Inferior parietal cortex (tissue), 1 donor: Measurements from ENCODE around the gene TLX1.
A peak's percentile ranks its signal among the peaks of the same experiment; 100 is the strongest.
"Not testable (repeated sequence)": the region's sequence is repeated elsewhere in the genome, so short reads cannot be mapped to it uniquely, and the experiment has no call there.

Source experiments
- DNase-seq: peaks from one replicate; pipeline ENCODE4 v3.0.0-alpha.2; 2016; ENCODE audit errors: extremely low spot score

TLX1 gene

DNA sequence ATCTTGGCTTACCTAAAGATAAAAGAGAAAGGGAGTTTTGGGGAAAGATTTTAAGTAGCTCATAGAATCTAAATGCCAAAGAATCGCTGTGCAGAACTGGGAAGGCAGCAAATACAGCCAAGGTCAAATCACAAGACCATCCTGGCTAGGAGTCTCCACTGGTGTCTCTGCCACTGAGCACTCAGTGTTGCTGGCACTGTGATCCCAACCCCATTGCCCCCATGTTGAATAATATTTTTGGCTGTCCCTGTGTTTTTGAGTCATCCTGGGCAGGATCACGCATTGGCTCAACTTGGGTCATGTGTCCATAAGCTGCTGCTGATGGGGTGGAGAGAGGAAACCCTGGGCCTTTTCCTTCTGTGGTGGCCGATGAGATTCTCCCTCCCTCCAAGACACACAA, 21.2 kb downstream of the TLX1 start:
- DNase-seq = no peak

DNA sequence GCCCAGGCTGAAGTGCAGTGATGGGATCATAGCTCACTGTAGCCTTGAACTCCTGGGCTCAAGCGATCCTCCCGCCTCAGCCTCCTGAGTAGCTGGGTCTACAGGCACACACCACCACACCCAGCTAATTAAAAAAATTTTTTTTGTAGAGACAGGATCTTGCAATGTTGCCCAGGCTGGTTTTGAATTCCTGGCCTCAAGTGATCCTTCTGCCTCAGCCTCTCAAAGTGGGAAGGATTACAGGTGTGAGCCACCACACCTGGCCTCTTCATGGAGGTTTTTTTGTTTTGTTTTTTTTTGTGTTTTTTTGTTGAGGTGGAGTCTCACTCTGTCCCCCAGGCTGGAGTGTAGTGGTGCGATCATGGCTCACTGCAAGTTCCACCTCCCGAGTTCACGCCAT, 23.4 kb downstream of the TLX1 start:
- not testable (repeated sequence) for DNase-seq

DNA sequence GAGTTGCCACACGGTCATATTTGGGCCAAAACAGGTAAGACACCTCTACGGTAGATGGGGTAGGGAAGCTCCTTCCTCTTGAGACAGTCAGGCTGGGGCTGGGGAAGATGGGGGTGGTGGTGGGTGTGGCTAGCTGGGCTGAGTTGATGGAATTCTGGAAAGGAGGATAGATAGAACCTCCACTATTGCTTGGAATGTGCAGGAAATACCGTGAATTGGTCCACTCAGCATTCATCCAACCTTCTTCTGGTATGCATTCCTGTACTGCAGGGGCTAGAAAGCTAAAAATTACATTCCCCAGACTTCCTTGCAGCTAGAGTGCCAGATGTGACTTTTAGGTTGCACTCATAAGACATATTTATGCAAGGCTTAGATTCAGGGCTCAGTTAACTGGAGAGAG, 24.8 kb downstream of the TLX1 start:
- DNase-seq = no peak

DNA sequence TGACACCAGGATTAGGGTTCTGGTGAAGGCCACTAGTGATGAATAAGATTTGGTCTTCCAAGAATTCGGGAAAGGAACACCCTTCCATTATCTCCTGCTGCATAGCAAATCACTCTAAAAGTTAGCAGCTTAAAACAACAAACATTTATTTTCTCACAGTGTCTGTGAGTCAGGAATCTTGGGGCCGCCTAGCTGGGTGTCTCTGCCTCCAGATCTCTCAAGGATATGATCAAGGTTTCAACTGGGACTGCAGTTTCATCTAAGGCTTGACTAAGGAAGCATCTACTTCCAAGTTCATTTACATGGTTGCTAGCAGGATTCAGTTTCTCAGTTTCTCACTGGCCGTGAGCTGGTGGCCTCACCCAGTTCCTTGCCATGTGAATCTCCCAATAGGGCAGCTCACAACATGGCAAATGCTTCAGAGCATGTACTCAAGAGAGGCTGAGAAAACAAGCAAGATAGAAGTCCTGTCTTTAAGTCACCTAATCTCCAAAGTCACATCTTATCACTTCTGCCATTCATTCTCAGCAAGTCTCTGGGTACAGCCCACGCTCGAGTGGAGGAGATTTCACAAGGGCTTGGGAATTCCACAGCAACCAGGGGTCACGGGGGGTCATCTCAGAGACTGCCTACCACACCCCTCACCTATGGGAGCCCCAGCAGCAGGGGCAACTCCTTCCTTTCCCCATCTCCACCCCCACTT, 26.8 kb downstream of the TLX1 start:
- DNase-seq = no peak

DNA sequence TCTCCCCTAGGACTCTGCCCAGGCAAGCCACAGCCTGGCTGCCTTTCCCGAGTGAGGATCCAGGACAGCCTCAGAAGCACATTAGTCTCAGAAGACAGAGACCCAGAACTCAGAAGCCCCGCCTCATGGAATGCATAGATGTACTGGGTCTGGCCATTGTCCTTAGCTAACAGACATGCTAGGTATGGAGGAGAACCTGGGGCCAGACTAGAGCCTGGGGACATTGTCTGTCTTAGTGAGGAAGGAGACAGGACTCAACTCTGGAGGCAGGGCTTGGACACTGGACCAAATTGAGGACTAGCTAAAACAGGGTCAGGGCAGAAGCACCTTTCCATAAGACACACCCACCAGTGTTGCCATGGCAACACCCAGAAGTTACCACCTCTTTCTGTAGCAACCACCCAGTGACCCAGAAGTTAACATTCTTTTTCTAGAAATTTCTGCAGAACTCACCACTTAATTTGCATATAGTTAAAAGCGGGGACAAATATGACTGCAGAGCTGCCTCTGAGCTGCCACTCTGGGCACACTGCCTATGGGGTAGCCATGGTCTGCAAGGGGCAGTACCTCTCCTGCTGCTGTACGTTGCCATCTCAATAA, 27.5 kb downstream of the TLX1 start:
- no peak for DNase-seq

DNA sequence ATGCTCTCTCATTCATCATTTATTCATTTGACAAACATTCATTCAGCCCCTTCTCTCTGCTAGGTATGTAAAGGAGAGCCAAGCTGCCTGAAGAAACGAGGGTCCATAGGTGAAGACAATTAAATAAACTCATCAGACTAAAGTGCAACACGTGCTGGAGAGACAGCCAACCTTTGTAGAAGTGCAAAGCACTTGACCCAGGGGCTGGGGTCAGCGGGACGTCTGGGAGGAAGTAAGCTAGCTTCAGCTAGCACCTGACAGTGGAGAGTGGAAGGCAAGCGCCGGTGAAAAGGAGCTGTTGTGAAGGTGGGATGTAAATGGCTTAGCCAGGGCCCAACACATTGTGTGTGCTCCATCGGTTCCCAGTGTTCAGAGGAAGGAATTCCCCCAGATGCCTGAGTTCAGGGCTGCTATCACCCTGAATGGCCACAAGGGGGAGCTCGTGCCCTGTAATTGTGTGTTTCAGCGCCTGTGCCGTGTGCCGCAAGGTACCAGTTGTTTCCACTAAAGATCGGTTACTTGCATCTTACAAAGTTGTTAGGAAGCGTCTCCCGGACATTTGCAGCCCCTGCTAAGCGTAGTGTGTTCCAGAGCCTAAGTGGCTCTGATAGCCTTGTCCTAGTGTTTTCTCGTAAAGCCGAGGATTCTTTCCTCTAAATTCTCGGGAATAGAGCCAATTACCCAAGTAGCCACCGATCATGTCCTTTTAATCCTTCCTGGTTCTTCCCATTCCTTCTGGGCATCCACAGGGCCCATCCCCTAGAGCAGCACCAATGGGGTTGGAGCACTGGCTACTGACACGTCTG, 30.6 kb downstream of the TLX1 start:
- peak; percentile 92 for DNase-seq

DNA sequence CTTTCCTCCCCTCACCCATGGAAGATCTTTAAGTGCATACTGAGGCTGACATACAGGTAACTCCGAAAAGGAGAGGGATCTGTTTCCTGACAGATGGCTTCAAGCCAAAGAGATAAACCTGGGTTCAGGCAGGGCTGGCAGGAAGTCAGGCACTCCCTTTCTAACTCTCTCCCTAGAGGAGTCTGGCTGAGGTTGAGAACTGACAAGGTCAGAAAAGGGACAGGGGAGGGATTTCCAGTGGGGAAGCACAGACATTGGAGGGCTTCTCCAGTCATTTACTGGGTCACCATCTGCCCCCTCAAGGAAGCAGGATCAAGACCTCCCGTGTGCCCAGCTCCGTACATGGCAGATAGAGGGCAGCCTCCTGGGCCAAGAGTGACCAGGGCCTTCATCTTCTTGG, 31.6 kb downstream of the TLX1 start:
- no peak for DNase-seq

DNA sequence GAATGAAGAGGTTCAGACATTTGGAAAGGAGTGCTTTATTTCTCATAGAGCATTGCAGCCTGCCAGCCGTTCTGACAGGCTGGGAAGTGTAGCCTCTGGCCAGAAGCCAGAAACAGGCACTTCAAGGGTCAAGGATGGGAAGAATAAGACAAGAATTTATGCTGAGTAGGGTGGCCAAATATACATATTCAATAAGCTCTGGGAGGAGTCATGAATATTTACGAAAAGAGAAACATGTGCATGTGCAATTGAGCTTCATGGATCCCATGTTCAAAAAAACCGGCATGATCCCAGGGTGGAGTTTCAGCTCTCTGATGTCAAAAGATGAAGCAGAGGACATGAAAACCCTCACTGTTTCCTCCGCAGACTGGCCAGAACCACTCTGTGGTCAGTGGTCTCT, 32.9 kb downstream of the TLX1 start:
- DNase-seq = no peak

DNA sequence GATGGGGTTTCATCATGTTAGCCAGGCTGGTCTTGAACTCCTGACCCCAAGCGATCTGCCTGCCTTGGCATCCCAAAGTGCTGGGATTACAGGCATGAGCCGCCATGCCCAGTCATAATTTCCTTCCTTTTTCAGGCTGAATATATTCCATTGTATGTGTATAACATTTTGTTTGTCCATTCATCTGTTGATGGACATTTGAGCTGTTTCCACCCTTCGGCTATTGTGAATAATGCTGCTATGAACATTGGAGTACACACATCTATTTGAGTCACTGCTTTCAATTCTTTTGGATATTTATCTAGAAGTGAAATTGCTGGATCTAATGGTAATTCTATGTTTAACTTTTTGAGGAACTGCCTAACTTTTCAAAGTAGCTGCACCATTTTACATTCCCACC, 34.6 kb downstream of the TLX1 start:
- DNase-seq = no peak

DNA sequence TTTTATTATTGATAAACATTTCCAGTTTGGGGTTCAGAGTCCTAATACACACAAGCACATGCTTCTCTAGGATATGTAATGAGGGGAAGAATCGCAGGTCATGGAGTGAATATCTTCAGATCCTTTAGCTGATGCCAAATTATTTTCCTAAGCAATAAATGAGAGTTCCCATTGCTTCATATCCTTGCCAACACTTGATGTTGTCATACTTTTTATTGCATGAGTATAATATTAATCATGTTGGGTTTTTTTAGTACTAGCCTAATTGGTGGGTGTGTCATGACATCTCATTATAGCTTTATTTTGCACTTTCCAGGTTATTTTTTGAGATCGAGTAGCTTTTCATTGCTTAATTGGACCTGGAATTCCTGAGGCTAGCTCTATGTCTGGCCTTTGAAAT, 35.3 kb downstream of the TLX1 start:
- no peak for DNase-seq

DNA sequence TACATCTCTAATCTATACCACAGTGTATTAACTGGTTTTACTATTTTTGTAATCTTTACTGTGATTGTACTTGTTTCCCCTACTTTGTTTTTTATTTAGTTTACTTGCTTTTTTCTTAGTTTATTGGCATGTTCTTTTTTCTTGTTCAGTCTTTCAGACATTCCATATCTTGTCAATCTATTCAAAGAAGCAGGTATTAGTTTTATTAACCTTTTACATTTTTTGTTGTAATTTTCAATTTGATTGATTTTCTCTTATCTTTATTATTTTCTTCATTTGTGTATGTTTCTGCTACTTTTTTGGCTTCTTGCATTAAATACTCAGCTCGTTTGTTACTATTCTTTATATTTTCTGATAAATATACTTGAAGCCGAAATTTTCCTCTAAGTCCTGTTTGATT, 41.6 kb downstream of the TLX1 start:
- no peak for DNase-seq

DNA sequence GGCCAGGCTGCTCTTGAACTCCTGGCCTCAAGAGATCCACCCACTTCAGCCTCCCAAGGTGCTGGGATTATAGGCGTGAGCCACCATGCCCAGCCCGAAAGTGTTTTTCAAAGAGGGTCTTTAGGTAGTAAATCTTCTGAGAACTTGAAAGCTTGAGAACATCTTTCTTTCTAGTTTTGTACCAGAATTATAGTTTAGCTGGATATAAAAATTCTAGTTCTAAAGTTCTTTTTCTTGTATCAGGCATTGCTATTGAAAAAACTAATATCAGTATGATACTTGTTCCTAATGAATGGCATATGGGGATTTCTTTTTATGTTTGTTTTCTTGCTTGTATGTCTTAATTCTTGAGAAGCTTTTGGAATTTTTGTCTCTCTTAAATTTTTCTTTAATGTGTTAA, 43.2 kb downstream of the TLX1 start:
- no peak for DNase-seq

DNA sequence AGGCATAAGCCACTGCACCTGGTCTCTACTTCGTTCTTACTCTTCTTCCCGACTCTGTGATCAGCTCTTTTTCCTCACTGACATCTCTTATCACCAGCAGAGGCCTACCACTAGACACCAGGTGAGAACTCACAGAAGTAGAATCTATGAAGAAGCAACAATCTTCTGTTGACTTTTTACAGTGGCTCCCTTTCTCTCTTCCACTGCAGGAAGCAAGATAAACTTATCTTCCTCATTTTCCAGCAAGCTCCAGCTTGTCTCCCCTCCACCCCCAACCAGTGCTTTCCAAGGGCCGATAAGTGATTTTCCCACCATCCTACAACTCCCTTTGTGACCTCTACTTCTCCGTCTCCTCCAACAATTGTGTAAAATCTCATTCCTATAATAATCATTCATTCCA, 45.5 kb downstream of the TLX1 start:
- no peak for DNase-seq

DNA sequence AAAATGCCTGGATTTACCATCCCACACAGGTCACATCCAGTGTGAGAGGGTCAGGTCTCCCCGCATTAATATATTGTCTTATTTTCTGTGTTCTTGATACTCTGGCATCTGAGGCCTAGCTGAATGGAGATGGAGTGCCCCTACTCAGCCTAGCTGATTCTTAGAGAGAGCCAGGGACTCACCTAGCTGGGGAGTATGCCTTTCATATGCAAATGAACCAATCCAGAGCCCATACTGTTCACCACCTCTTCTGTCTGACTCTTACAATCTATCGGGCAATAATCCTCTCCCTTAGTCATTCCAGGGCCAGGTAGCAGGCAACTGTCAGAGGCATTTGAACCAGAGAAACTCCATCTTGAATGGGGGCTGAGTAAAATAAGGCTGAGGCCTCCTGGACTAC, 51.8 kb downstream of the TLX1 start:
- no peak for DNase-seq

DNA sequence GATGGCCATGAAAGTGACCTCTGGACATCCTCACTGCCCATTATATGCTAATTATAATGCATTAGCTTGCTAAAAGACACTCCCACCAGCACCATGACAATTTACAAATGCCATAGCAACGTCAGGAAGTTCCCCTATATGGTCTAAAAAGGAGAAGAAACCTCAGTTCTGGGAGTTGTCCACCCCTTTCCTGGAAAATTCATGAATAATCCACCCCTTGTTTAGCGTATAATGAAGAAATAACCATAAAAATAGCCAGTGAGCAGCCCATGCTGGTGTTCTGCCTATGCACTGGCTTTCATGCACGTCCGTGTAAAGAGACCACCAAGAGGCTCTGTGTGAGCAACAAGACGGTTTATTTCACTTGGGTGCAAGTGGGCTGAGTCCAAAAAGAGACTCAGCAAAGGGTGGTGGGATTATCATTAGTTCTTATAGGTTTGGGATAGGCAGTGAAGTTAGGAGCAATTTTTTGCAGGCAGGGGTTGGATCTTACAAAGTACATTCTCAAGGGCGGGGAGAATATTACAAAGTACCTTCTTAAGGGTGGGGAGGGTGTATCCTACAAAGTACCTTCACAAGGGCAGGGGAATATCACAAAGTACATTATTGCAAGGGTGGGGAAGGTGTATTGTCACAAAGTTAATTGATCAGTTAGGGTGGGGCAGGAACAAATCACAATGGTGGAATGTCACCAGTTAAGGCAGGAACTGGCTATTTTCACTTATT, 52.5 kb downstream of the TLX1 start:
- DNase-seq = no peak
